GM10266 (cell line): ENCODE data around the gene CYP2A6.
"Not testable (repeated sequence)": the region's sequence is repeated elsewhere in the genome, so short reads cannot be mapped to it uniquely, and the experiment has no call there.

ENCODE experiments used
- DNase-seq: peaks from one replicate; pipeline ENCODE4 v3.0.0; 2012; ENCODE audit errors: extremely low spot score
- TF ChIP-seq, protein P1 (sequence below): IDR thresholded peaks from 2 replicates; pipeline ENCODE4 v1.5.1; 2012; ENCODE audit warnings: mild to moderate bottlenecking, low read depth; ENCODE audit not compliant: control insufficient read depth, insufficient read depth; ENCODE audit errors: missing control alignments

The CYP2A6 gene

DNA sequence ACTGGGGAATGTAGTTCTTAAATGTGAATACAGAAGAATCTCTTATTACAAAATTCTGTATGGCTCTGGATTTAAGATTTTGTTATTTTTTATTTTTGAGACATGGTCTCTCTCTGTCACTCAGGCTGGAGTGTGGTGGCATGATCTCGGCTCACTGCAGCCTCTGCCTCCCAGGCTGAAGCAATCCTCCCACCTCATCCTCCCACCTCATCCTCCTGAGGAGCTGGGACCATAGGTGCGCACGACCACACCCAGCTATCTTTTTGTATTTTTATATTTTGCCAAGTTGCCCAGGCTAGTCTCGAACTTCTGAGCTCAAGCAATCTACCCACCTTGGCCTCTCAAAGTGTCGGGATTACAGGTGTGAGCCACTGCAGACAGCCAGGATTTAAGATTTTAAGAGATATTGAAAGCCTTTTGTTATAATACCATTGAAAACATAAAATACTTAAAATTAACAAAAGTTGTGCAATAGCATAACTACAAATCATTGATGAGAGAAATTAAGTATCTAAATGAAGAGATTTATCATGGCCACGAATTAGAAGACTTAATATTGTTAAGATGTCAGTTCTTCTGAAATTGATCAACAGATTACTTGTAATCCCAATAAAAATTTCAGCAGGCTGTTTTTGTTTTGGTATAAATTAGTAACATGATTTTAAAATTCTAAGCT is 13.4 kb downstream of the CYP2A6 start:
- TF ChIP-seq, protein P1, sequence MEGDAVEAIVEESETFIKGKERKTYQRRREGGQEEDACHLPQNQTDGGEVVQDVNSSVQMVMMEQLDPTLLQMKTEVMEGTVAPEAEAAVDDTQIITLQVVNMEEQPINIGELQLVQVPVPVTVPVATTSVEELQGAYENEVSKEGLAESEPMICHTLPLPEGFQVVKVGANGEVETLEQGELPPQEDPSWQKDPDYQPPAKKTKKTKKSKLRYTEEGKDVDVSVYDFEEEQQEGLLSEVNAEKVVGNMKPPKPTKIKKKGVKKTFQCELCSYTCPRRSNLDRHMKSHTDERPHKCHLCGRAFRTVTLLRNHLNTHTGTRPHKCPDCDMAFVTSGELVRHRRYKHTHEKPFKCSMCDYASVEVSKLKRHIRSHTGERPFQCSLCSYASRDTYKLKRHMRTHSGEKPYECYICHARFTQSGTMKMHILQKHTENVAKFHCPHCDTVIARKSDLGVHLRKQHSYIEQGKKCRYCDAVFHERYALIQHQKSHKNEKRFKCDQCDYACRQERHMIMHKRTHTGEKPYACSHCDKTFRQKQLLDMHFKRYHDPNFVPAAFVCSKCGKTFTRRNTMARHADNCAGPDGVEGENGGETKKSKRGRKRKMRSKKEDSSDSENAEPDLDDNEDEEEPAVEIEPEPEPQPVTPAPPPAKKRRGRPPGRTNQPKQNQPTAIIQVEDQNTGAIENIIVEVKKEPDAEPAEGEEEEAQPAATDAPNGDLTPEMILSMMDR: no peak
- no peak for DNase-seq

DNA sequence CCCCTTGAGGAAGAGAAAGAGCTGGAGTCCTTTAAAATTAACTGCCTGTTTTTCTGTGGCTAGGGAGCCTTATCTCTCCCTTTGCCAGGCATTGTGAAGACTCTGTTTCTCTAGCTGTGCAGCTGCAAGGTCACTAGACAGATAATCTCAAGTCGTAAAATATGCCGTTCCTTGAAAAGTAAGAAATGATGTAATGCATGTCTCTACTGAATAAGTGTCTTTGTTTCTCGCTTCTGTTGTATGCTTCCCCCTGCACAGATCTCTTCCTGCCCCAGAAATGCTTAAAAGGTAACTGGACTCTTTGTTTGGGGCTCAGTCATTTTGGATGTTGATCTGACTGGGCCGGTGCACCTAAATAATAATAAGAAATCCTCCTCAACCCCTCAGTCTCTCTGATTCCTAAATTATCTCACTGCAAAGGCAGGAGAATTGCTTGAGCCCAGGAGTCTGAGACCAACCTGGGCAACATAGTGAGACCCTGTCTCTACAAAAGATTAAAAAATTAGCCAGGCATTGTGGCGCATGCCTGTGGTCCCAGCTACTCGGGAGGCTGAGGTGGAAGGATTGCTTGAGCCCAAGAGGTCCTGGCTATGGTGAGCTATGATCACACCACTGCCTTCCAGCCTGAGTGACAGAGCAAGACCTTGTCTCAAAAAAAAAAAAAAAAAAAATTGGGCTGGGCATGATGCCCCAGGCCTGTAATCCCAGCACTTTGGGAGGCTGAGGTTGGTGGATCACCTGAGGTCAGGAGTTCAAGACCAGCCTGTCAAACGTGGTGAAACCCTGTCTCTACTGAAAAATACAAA is 16.3 kb downstream of the CYP2A6 start:
- DNase-seq: not testable (repeated sequence)

DNA sequence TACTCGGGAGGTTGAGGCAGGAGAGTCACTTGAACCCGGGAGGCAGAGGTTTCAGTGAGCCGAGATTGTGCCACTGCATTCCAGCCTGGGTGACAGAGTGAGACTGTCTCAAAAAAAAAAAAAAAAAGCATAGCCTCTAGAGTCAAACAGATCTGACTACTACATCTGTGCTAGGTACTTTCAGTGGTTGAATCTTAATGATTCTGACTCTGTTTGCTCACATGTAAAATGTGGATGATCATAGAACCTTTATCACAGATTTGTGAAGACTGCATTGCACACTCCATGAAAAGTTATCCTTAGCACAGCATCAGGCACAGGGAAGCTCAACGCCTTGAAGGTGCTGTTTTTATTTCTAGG is 17.8 kb downstream of the CYP2A6 start:
- DNase-seq: not testable (repeated sequence)

DNA sequence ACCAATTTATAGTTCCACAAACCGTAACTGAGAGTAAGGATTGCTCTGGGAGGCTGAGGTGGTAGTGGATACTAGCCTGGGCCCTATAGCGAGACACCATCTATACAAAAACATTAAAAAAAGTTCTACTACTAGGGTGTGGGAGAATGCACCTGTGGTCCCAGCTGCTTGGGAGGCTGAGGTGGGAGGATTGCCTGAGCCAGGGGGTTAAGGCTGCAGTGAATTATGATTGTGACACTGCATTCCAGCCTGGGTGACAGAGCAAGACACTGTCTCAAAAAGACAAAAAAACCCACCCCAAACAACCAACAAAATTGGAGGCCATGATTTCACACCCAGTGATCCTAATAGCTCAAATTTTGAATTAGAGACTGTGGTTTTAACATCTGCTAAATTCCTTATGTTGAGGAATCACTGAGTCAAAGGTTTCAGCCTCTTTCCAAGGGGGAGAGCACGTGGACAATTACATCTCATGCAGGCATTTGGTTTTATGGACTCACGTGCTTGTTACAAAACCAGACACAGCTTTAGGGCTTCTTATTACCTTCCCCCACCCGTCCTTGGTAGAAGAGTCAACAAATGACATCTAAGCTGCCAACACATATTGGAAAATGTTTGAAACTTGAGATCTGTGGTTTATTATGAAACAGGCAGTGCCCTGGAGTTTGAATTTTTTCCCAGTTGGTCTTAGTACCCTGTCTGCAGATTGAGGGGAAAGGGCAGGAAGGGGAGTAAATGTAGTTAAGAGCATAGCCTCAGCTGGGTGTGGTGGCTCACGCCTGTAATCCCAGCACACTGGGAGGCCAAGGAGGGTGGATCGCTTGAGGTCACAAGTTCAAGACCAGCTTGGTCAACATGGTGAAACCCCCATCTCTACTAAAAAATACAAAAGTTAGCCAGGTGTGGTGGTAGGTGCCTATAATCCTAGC is 18.5 kb downstream of the CYP2A6 start:
- no peak for DNase-seq
- TF ChIP-seq, protein P1: no peak

DNA sequence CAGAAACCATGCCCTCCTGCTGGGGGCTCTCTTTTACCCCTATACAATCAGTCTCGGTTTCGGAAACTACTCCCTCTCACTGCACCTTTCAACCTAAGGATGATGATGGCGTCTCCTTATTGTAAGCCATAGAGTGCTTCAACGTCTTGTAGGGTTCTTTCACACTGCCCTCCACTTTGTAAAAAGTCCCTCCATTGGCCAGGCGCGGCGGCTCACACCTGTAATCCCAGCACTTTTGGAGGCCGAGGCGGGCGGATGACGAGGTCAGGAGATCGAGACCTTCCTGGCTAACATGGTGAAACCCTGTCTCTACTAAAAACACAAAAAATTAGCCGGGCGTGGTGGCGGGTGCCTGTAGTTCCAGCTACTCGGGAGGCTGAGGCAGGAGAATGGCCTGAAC is 19.5 kb downstream of the CYP2A6 start:
- not testable (repeated sequence) for DNase-seq

DNA sequence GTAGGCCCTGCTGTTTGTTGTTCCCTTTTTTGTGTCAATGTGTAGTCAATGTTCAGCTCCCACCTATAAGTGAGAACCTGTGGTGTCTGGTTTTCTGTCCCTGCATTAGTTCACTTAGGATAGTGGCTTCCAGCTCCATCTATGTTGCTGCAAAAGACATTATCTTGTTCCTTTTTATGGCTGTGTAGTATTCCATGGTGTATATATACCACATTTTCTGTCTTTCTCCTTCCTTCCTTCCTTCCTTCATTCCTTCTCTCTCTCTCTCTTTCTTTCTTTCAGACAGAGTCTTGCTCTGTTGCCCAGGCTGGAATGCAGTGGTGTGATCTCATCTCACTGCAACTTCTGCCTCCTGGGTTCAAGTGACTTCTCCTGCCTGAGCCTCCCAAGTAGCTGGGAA is 21.0 kb downstream of the CYP2A6 start:
- TF ChIP-seq, protein P1: no peak

DNA sequence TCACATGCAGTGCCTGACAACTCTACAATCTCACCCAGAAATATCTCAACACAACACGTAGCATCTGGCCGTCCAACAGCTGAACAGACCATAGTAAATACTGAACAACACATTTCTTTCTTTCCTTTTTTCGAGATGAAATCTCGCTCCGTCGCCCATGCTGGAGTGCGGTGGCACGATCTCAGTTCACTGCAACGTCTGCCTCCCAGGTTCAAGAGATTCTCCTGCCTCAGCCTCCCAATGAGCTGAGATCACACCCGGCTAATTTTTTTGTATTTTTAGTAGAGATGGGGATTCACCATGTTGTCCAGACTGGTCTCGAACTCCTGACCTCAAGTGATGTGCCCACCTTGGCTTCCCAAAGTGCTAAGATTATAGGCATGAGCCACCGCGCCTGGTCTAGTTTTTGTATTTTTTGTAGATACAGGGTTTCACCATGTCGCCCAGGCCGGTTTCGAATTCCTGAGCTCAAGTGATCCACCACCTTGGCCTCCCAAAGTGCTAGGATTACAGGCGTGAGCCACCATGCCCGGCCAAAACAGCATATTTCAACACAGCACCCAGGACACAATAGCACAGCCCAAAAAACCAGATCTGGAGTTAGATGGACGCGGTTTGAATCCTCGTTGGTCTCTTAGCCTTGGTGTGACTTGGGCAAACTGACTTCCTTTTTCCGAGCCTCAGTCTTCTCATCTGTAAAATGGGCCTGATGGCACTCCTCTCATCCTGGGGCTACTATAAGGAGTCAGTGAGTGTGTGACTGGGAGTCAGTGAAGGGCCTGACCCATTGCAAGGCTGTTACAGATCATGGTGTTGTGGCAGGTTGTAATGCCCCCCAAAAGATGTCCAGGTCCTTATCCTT is 22.6 kb downstream of the CYP2A6 start:
- TF ChIP-seq, protein P1: no peak
- DNase-seq: no peak

More for the DNA sequence above, 21.0 kb downstream of the CYP2A6 start:
- no peak for DNase-seq

DNA sequence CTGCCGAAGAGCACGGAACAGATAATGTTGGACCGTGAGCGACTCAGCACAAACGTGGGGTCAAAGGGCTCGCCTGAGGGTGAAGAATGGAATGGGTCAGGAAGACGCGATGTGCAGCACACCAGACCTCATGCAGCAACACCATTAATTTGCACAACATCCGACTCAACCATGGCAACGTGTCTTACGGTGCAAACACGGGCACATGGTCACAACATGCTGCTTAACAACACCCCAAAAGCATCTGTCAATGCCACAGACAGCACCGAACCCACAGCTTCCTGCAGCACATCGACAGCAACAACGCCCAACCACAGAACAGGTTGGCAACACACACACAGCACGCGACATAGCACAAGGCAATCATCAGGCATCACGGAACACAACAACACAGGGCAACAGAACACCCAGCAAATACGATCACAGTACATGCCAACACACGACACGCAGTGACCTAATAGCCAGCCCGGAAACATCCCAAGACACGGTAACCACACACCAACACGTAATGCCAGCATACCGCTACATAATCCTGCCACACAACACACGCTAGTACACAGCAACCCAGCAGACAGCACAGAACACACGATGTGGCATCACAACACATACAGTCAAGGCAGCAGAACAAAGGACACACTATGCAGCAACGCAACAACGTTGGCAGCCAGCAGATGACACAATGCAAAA is 23.4 kb downstream of the CYP2A6 start:
- DNase-seq: not testable (repeated sequence)

DNA sequence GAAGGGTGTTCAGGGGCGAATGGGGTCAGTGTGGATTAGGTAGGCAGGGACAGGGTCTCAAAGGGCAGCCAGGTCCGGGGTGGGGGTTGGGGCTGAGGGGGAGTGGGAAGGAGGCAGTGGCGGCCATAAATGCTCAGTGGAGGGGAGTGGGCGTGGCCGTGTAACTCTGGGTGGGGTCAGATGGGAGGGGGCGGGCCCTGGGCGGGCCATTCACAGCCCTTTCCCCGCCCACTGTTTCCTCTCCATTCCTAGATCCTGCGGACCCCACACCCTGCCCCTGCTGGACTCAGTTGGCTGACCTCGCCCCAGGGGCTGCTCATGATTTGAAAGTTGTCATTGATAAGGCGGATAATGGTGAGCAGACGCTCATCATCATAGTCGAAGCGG is 23.9 kb downstream of the CYP2A6 start:
- not testable (repeated sequence) for DNase-seq

DNA sequence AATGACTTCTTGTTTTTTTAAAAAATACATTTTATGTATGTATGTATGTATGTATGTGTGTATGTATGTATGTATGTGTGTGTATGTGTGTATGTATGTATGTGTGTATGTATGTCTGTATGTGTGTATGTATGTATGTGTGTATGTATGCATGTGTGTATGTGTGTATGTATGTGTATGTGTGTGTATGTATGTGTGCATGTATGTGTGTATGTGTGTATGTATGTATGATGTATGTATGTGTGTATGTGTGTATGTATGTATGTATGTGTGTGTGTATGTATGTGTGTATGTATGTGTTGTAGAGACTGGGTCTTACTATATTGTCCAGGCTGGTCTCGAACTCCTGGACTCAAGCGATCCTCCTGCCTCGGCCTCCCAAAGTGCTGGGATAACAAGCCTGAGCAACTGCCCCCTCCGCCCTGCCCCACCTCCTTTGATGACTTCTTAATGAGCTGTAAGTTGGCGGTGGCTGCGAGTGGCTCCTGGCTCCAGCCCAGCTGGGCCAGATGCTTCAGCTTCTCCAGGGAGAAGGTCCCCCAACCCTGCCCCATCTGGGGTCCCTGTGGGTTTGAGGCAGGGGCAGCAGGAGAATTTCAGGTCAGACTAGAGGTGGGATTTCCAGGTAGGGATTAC is 24.7 kb downstream of the CYP2A6 start:
- not testable (repeated sequence) for DNase-seq

DNA sequence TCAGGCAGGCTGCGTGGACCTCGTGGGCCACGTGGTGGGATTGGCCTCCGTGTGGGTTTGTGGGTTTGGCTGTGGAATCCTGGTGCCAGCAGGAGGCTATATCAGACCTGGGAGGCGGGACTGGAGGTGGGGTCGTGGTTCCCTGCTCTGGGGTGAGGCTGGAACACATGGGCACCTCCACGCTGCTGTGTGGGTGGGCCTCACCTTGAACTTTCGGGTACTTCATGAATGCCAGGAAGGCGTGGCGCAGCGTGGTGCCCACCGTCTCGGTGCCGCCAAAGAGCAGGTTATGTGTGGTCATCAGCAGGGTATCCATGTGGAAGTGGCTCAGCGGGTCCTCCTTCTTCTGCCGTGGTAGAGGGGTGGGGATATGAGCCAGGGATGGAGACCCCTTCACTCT is 25.3 kb downstream of the CYP2A6 start:
- not testable (repeated sequence) for DNase-seq

DNA sequence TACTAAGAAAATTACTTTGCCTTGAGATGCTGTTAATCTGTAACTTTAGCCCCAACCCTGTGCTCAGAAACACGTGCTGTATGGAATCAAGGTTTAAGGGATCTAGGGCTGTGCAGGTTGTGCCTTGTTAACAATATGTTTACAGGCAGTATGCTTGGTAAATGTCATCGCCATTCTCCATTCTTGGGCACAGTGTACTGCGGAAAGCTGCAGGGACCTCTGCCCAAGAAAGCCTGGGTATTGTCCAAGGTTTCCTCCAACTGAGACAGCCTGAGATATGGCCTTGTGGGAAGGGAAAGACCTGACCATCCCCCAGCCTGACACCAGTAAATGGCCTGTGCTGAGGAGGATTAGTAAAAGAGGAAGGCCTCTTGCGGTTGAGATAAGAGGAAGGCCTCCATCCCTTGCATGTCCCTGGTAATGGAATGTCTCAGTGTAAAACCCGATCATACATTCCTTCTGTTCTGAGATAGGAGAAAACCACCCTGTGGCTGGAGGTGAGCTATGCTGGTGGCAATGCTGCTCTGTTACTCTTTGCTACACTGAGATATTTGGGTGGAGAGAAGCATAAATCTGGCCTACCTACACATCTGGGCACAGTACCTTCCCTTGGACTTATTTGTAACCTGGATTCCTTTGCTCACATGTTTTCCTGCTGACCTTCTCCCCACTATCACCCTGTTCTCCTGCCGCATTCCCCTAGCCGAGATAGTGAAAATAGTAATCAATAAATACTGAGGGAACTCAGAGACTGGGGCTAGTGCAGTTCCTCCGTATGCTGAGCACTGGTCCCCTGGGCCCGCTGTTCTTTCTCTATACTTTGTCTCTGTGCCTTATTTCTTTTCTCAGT is 27.3 kb downstream of the CYP2A6 start:
- DNase-seq: not testable (repeated sequence)
